K562 (cell line): ENCODE measurements around the gene NEMP1. TPM values are rescaled to one million over a fixed set of nuclear protein-coding genes. Genes with fewer than 3 reads are reported as not detected.

Source experiments
- ARID1B ChIP-seq: fragments of 450-650 bp; IDR thresholded peaks from 2 replicates; pipeline ENCODE4 v1.6.1; 2016; ENCODE audit warnings: antibody characterized with exemption, mild to moderate bottlenecking, inconsistent platforms
- HDAC8 ChIP-seq: fragments of 450-650 bp; IDR thresholded peaks from 2 replicates; pipeline ENCODE4 v1.6.1; 2016; ENCODE audit warnings: mild to moderate bottlenecking, missing genetic modification characterization, moderate library complexity, missing compliant biosample characterization
- KDM5B ChIP-seq: fragments of 200-600 bp; sonication (generic); IDR thresholded peaks from 2 replicates; pipeline ENCODE4 v1.6.1; 2012; ENCODE audit warnings: low read depth, mild to moderate bottlenecking, moderate library complexity, low read length, control low read depth, inconsistent platforms; ENCODE audit not compliant: insufficient replicate concordance
- NR1H2 ChIP-seq: sonication (generic); formaldehyde crosslinking; IDR thresholded peaks from 2 replicates; pipeline ENCODE4 v1.4.0; 2020; ENCODE audit warnings: mild to moderate bottlenecking, missing genetic modification reagents
- PCBP2 ChIP-seq: fragments of 200-400 bp; formaldehyde crosslinking; IDR thresholded peaks from 2 replicates; pipeline ENCODE4 v1.6.1; 2018; ENCODE audit warnings: low read length, low read depth, mild to moderate bottlenecking, moderate library complexity; ENCODE audit not compliant: poor library complexity, severe bottlenecking
- PRMT5 ChIP-seq: sonication (generic); formaldehyde crosslinking; IDR thresholded peaks from 2 replicates; pipeline ENCODE4 v1.5.0; 2020; ENCODE audit warnings: missing genetic modification reagents
- PTRF ChIP-seq: fragments of 450-650 bp; IDR thresholded peaks from 2 replicates; pipeline ENCODE4 v1.6.1; 2016; ENCODE audit warnings: mild to moderate bottlenecking, missing genetic modification characterization, missing compliant biosample characterization
- PURB ChIP-seq: sonication (generic); formaldehyde crosslinking; IDR thresholded peaks from 2 replicates; pipeline ENCODE4 v1.9.0; 2021; ENCODE audit warnings: low read depth, mild to moderate bottlenecking, missing genetic modification reagents
- TEAD2 ChIP-seq: fragments of 450-650 bp; IDR thresholded peaks from 2 replicates; pipeline ENCODE4 v1.6.1; 2016; ENCODE audit warnings: missing genetic modification characterization, control low read depth, missing compliant biosample characterization
- ZNF212 ChIP-seq: fragments of 450-650 bp; formaldehyde crosslinking; IDR thresholded peaks from 2 replicates; pipeline ENCODE4 v1.4.0; 2020; ENCODE audit warnings: mild to moderate bottlenecking
- polyA plus RNA-seq, 8 experiments: library from polyadenylated mRNA; depleted of rRNA in 4 of 8; stranded (reverse) in 5 of 8; unstranded in 3 of 8; fragments of >200 nt; fragmentation: Nextera tagmentation in 2 of 8; fragmentation: Illumina TruSeq in 1 of 8; extraction: Ambion mirVana in 2 of 8; extraction: Trizol in 1 of 8; gene quantifications; 2 replicates each; pipeline versions ENCODE4 v1.2.1 to v1.2.3, GENCODE V29; 2011 to 2014; ENCODE audit warnings: inconsistent platforms in 1 of 8, missing spikeins in 1 of 8
- total RNA-seq, 7 experiments: library from RNA; depleted of rRNA in 6 of 7; stranded (reverse); fragments of >200 nt in 6 of 7; fragmentation: Illumina TruSeq in 2 of 7; extraction: Trizol in 2 of 7; gene quantifications; 2 replicates each; pipeline versions ENCODE4 v1.2.1 to v1.2.3, GENCODE V29; 2011 to 2021; ENCODE audit warnings: low replicate concordance in 1 of 7
- TF ChIP-seq, protein P1 (sequence below): sonication (generic); IDR thresholded peaks from 2 replicates; pipeline ENCODE4 v1.6.1; 2016
- TF ChIP-seq, protein P2 (sequence below): fragments of 450-650 bp; formaldehyde crosslinking; IDR thresholded peaks from 2 replicates; pipeline ENCODE4 v1.4.0; 2022; ENCODE audit warnings: missing genetic modification characterization
- TF ChIP-seq, protein P3 (sequence below): fragments of 450-650 bp; formaldehyde crosslinking; IDR thresholded peaks from 2 replicates; pipeline ENCODE4 v1.4.0; 2022; ENCODE audit warnings: mild to moderate bottlenecking, moderate library complexity
- TF ChIP-seq, protein P4 (sequence below), 2 experiments: fragments of 450-650 bp; IDR thresholded peaks; 2 replicates each; pipeline ENCODE4 v1.6.1; 2018; ENCODE audit warnings: mild to moderate bottlenecking in 2 of 2, low read depth in 1 of 2; ENCODE audit not compliant: partially characterized antibody in 2 of 2

Gene NEMP1
- total and polyA plus RNA-seq, 9 of the 15 experiments (the other 6 are each of a cell fraction or from before 2014, with no cell fraction given), result 9.5 to 82.2 (median 41.2) TPM

DNA sequence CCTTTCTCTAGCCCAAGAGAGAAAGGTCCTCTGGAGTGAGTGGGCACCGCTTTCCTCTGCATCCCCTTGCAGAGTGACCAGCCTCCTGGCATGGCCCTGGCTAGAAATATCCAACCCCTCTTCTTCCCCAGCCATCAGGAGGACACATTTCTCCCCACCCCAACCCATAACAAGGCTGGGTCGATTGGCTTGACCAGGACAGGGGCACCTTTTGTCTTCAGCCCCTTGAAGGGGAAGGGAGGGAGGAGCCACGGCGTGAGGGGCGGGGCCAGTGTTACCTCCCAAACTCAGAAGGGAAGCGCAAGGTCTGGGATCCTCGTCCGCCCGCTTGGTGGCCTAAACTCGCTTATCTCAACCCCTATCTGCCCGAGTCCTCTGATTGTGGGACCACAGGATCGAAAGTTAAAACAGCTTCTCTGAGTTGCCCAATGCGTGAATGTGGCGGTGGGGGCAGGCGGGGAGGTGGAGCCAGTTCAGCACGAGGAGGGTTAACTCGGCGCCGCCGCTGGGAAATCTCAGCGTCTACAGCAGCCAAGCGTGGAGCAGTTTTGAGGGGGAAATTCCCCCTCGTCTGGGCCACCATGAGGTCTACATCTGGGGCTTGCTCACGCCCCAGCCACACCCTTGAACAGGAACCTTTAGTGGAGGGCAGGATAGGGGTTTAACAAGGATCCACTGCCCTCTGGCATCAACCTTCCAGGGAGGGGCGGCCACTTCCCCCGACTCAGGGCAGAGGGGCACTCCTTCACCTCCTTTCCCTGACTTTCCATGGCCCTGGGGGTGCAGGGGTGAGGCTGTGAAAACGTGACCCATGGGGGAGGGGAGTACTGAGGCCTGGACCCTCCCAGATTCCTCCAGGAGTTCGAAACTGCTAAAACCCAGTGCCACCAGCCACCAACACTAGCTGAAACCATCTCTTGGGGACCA, 31.8 kb upstream of the NEMP1 start (continued):
- TF ChIP-seq, protein P1, sequence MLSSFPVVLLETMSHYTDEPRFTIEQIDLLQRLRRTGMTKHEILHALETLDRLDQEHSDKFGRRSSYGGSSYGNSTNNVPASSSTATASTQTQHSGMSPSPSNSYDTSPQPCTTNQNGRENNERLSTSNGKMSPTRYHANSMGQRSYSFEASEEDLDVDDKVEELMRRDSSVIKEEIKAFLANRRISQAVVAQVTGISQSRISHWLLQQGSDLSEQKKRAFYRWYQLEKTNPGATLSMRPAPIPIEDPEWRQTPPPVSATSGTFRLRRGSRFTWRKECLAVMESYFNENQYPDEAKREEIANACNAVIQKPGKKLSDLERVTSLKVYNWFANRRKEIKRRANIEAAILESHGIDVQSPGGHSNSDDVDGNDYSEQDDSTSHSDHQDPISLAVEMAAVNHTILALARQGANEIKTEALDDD, result 0 out of 2 replicates have a peak, but pooled peaks have one; percentile 36
- TF ChIP-seq PURB (CRISPR knock-in tag), result no peak
- TF ChIP-seq NR1H2 (CRISPR knock-in tag), result no peak
- TF ChIP-seq TEAD2 (tag), result no peak
- TF ChIP-seq, protein P2, sequence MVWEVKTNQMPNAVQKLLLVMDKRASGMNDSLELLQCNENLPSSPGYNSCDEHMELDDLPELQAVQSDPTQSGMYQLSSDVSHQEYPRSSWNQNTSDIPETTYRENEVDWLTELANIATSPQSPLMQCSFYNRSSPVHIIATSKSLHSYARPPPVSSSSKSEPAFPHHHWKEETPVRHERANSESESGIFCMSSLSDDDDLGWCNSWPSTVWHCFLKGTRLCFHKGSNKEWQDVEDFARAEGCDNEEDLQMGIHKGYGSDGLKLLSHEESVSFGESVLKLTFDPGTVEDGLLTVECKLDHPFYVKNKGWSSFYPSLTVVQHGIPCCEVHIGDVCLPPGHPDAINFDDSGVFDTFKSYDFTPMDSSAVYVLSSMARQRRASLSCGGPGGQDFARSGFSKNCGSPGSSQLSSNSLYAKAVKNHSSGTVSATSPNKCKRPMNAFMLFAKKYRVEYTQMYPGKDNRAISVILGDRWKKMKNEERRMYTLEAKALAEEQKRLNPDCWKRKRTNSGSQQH (CRISPR knock-in tag), result no peak
- TF ChIP-seq PRMT5 (CRISPR knock-in tag), result no peak
- TF ChIP-seq HDAC8, result no peak
- 0 out of 2 replicates have a peak, but pooled peaks have one; percentile 37 for TF ChIP-seq ARID1B
- TF ChIP-seq ZNF212 (CRISPR knock-in tag), result no peak
- TF ChIP-seq, protein P3, sequence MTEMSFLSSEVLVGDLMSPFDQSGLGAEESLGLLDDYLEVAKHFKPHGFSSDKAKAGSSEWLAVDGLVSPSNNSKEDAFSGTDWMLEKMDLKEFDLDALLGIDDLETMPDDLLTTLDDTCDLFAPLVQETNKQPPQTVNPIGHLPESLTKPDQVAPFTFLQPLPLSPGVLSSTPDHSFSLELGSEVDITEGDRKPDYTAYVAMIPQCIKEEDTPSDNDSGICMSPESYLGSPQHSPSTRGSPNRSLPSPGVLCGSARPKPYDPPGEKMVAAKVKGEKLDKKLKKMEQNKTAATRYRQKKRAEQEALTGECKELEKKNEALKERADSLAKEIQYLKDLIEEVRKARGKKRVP (CRISPR knock-in tag), result 0 out of 2 replicates have a peak, but pooled peaks have one; percentile 33
- TF ChIP-seq PCBP2, result no peak
- TF ChIP-seq KDM5B, result peak; percentile 3
- TF ChIP-seq, protein P4, sequence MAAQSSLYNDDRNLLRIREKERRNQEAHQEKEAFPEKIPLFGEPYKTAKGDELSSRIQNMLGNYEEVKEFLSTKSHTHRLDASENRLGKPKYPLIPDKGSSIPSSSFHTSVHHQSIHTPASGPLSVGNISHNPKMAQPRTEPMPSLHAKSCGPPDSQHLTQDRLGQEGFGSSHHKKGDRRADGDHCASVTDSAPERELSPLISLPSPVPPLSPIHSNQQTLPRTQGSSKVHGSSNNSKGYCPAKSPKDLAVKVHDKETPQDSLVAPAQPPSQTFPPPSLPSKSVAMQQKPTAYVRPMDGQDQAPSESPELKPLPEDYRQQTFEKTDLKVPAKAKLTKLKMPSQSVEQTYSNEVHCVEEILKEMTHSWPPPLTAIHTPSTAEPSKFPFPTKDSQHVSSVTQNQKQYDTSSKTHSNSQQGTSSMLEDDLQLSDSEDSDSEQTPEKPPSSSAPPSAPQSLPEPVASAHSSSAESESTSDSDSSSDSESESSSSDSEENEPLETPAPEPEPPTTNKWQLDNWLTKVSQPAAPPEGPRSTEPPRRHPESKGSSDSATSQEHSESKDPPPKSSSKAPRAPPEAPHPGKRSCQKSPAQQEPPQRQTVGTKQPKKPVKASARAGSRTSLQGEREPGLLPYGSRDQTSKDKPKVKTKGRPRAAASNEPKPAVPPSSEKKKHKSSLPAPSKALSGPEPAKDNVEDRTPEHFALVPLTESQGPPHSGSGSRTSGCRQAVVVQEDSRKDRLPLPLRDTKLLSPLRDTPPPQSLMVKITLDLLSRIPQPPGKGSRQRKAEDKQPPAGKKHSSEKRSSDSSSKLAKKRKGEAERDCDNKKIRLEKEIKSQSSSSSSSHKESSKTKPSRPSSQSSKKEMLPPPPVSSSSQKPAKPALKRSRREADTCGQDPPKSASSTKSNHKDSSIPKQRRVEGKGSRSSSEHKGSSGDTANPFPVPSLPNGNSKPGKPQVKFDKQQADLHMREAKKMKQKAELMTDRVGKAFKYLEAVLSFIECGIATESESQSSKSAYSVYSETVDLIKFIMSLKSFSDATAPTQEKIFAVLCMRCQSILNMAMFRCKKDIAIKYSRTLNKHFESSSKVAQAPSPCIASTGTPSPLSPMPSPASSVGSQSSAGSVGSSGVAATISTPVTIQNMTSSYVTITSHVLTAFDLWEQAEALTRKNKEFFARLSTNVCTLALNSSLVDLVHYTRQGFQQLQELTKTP (IDR thresholded peaks at IDR 0.05; ENCODE audit: low read depth in 1 of 2, partially characterized antibody in 2 of 2), result no peak
- TF ChIP-seq PTRF (tag), result no peak
